HEK293T (cell line): Measurements from ENCODE around the gene CLIC5.
A peak's percentile ranks its signal among the peaks of the same experiment; 100 is the strongest.

Source experiments
- CTCF ChIA-PET: fragments of 350-600 bp; formaldehyde crosslinking; extraction: SDS; loops from one replicate; lab custom pipeline; 2021; ENCODE audit warnings: antibody characterized with exemption, inconsistent platforms; lab: Yijun Ruan, JAX
- POLR2A ChIA-PET: fragments of 350-600 bp; formaldehyde crosslinking; extraction: SDS; loops from one replicate; lab custom pipeline; 2020; ENCODE audit warnings: antibody characterized with exemption, inconsistent platforms; lab: Yijun Ruan, JAX
- DNase-seq: peaks from one replicate; pipeline ENCODE4 v3.0.0; 2012; ENCODE audit warnings: mixed read lengths; ENCODE audit errors: extremely low spot score
- ARNT ChIP-seq: fragments of 450-650 bp; IDR thresholded peaks from 2 replicates; pipeline ENCODE4 v1.6.1; 2017; ENCODE audit warnings: mild to moderate bottlenecking
- BHLHE40 ChIP-seq: fragments of 450-650 bp; IDR thresholded peaks from 2 replicates; pipeline ENCODE4 v1.6.1; 2016; ENCODE audit warnings: mild to moderate bottlenecking, moderate library complexity, borderline replicate concordance
- CTBP1 ChIP-seq: fragments of 450-650 bp; IDR thresholded peaks from 2 replicates; pipeline ENCODE4 v1.6.1; 2016; ENCODE audit warnings: borderline replicate concordance
- ELF4 ChIP-seq: fragments of 450-650 bp; IDR thresholded peaks from 2 replicates; pipeline ENCODE4 v1.6.1; 2017; ENCODE audit warnings: antibody characterized with exemption
- FOXA1 ChIP-seq: fragments of 450-650 bp; IDR thresholded peaks from 2 replicates; pipeline ENCODE4 v1.6.1; 2016; ENCODE audit warnings: mild to moderate bottlenecking
- FOXK2 ChIP-seq: fragments of 450-650 bp; IDR thresholded peaks from 2 replicates; pipeline ENCODE4 v1.6.1; 2016; ENCODE audit warnings: mild to moderate bottlenecking
- FOXM1 ChIP-seq: fragments of 450-650 bp; IDR thresholded peaks from 2 replicates; pipeline ENCODE4 v1.6.1; 2017; ENCODE audit warnings: mild to moderate bottlenecking, borderline replicate concordance
- HDGF ChIP-seq: fragments of 450-650 bp; IDR thresholded peaks from 2 replicates; pipeline ENCODE4 v1.6.1; 2017; ENCODE audit warnings: antibody characterized with exemption, borderline replicate concordance
- L3MBTL2 ChIP-seq: fragments of 450-650 bp; conservative IDR thresholded peaks from 2 replicates; pipeline ENCODE4 v1.6.1; 2016; ENCODE audit warnings: mild to moderate bottlenecking
- LEF1 ChIP-seq: fragments of 450-650 bp; IDR thresholded peaks from 2 replicates; pipeline ENCODE4 v1.6.1; 2017; ENCODE audit warnings: mild to moderate bottlenecking, borderline replicate concordance
- NFRKB ChIP-seq: fragments of 450-650 bp; IDR thresholded peaks from 2 replicates; pipeline ENCODE4 v1.6.1; 2016; ENCODE audit warnings: mild to moderate bottlenecking, moderate library complexity
- SP1 ChIP-seq: fragments of 450-650 bp; IDR thresholded peaks from 2 replicates; pipeline ENCODE4 v1.6.1; 2017
- SUZ12 ChIP-seq: fragments of 450-650 bp; IDR thresholded peaks from 2 replicates; pipeline ENCODE4 v1.6.1; 2016; ENCODE audit warnings: mild to moderate bottlenecking
- TARDBP ChIP-seq: fragments of 450-650 bp; IDR thresholded peaks from 2 replicates; pipeline ENCODE4 v1.6.1; 2016
- ZNF384 ChIP-seq: fragments of 450-650 bp; IDR thresholded peaks from 2 replicates; pipeline ENCODE4 v1.6.1; 2016
- TF ChIP-seq, protein P1 (sequence below): fragments of 450-650 bp; IDR thresholded peaks from 2 replicates; pipeline ENCODE4 v1.6.1; 2016

The CLIC5 gene

GRCh38 chr6:45851034-45851400 is 164.6 kb downstream of the CLIC5 start:
- DNase-seq: no peak
- ChIA-PET CTCF (no interaction called here), POLR2A (no interaction called here)
- TF ChIP-seq ELF4 (no peak), SUZ12 (no peak), FOXA1 (no peak), L3MBTL2 (no peak), FOXM1 (no peak)

- TF ChIP-seq ARNT (no peak), CTBP1 (no peak), FOXK2 (no peak), LEF1 (no peak), SP1 (no peak), TARDBP (no peak), BHLHE40 (no peak), FOXM1 (no peak), ELF4 (no peak), ZNF384 (no peak), SUZ12 (no peak)
- TF ChIP-seq, protein P1, sequence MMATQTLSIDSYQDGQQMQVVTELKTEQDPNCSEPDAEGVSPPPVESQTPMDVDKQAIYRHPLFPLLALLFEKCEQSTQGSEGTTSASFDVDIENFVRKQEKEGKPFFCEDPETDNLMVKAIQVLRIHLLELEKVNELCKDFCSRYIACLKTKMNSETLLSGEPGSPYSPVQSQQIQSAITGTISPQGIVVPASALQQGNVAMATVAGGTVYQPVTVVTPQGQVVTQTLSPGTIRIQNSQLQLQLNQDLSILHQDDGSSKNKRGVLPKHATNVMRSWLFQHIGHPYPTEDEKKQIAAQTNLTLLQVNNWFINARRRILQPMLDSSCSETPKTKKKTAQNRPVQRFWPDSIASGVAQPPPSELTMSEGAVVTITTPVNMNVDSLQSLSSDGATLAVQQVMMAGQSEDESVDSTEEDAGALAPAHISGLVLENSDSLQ: no peak
- ChIA-PET POLR2A (no interaction called here), CTCF (no interaction called here)
- DNase-seq: no peak
These were observed 165.2 kb downstream of the CLIC5 start for GRCh38 chr6:45850378-45851033.

DNA sequence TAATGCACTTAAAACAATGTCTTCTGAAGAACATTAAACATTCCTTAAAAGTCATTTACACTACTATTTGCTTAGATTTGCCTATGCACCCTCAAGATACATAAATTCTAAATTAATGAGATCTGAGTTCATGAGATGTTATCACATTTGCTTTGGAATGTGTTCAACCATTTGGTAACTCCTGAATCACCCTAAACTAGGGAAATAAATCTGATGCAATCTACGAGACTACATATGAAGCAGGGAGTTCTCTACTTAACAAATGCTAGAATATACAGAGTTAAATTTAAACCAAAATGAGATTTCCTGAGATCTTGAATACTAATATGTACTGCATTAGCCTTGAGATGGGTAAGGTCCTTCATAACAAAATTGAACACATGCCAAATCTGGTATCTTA is 170.1 kb downstream of the CLIC5 start:
- TF ChIP-seq SUZ12: no peak
- TF ChIP-seq HDGF: no peak
- TF ChIP-seq NFRKB: no peak
- TF ChIP-seq ARNT: no peak
- TF ChIP-seq TARDBP: no peak
- TF ChIP-seq SP1: no peak
- no peak for TF ChIP-seq FOXA1
- TF ChIP-seq LEF1: no peak
- TF ChIP-seq ZNF384: no peak
- no peak for TF ChIP-seq BHLHE40
- no peak for TF ChIP-seq ELF4
- POLR2A ChIA-PET: no interaction called here
- no peak for DNase-seq
- CTCF ChIA-PET: no interaction called here

DNA sequence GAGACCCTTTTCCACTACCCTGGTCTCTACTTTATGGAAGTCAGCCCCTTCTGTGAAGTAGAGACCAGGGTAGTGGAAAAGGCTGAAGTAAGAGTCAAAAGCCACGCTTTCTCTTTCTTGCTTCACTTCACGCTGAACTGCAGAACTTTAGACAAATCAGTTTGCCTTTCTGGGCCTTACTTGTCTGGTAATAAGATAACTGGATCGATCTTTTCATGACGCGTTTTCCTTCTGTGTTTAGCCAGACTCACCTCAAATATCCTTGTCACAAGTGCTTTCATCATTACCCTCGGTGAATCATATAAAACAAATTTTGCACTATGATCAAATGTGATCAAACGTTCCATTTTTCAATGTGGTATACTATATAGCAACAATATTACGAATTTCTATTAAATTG is 170.7 kb downstream of the CLIC5 start:
- ChIA-PET POLR2A (no interaction called here), CTCF (no interaction called here)

DNA sequence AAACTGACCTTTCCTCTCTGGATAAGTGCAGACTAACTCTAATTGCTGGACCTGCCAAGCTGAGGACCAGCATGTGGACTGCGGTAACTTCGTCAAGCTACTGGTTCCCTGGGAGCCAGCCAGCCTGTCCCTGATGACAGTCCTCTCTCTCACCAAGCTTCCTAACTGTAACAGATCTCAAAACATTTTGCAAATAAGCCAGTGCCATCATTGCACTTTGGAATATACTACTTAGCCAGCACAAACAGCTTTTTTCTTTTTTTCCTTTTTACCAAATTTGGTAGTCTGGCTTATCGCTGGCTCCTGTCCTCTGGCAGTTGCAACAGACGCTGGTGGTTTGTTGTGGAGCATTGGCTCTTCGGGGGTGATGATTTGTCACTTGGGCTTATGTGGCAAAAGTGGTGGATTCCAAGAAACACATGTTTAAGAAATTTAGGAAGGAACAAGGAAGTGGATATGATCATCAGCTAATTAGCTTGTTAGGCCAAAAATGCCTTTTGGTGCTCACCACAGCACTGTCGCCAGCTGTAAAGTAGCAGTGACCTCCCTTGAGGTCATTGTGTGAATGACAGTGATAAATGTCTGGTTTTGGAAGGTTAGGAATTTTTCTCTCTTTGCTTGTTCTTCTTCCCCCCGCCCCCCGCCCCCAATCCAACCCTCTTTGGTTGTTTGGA is 171.7 kb downstream of the CLIC5 start:
- ChIA-PET POLR2A (no interaction called here), CTCF (no interaction called here)
- TF ChIP-seq, protein P1: peak; percentile 28; the same call in 1 of the 2 replicates
- TF ChIP-seq ELF4: no peak
- no peak for DNase-seq

More for the DNA sequence above, 170.7 kb downstream of the CLIC5 start:
- DNase-seq: no peak
- no peak for TF ChIP-seq L3MBTL2
- no peak for TF ChIP-seq FOXK2

DNA sequence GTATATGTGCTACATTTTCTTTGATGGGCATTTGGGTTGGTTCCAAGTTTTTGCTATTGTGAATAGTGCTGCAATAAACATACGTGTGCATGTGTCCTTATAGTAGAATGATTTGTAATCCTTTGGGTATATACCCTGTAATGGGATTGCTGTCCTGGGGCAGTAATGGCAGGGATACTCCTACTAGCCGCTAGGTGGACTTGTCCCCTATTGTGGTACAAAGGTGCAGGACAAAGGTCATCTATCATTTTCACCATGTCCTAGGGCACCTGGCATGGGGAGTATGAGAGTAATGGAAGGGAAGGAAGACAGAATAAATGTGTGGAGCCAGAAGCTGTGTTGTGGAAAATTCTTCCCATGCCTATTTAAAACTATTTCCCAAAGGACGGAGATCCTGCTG is 174.6 kb downstream of the CLIC5 start:
- ChIA-PET CTCF (no interaction called here), POLR2A (no interaction called here)
- TF ChIP-seq SUZ12 (no peak), L3MBTL2 (no peak), NFRKB (no peak), TARDBP (no peak), FOXM1 (no peak), ARNT (no peak), FOXK2 (no peak), SP1 (no peak), LEF1 (no peak), HDGF (no peak), ELF4 (no peak), ZNF384 (no peak), CTBP1 (no peak), BHLHE40 (no peak), FOXA1 (no peak)
- TF ChIP-seq, protein P1: no peak
- no peak for DNase-seq

- DNase-seq: no peak
- ChIA-PET CTCF (no interaction called here), POLR2A (no interaction called here)
- no peak for TF ChIP-seq FOXK2
- TF ChIP-seq, protein P1: no peak
- no peak for TF ChIP-seq HDGF
- no peak for TF ChIP-seq SUZ12
- no peak for TF ChIP-seq ARNT
- no peak for TF ChIP-seq CTBP1
- TF ChIP-seq LEF1: no peak
- TF ChIP-seq BHLHE40: no peak
- no peak for TF ChIP-seq SP1
- no peak for TF ChIP-seq ZNF384
- no peak for TF ChIP-seq NFRKB
- no peak for TF ChIP-seq L3MBTL2
- no peak for TF ChIP-seq FOXM1
- no peak for TF ChIP-seq FOXA1
- TF ChIP-seq TARDBP: no peak
- TF ChIP-seq ELF4: no peak
These were observed 176.7 kb downstream of the CLIC5 start for GRCh38 chr6:45838996-45839395.
